Retinal pigment epithelial cell (primary cell): ENCODE results near the gene NEBL.

Experiments used
- DNase-seq: peaks from one replicate; pipeline ENCODE4 v3.0.0-alpha.2; 2010; ENCODE audit warnings: low read depth
- H3K4me3 ChIP-seq: 2 replicates; pipeline ENCODE4 v1.5.1; 2011; ENCODE audit warnings: mild to moderate bottlenecking, low read length, control low read depth, moderate library complexity
- TF ChIP-seq, protein P1 (sequence below): conservative IDR thresholded peaks from 2 replicates; pipeline ENCODE4 v1.5.1; 2011; ENCODE audit warnings: low read depth, low read length, control low read depth, inconsistent platforms

NEBL gene

DNA sequence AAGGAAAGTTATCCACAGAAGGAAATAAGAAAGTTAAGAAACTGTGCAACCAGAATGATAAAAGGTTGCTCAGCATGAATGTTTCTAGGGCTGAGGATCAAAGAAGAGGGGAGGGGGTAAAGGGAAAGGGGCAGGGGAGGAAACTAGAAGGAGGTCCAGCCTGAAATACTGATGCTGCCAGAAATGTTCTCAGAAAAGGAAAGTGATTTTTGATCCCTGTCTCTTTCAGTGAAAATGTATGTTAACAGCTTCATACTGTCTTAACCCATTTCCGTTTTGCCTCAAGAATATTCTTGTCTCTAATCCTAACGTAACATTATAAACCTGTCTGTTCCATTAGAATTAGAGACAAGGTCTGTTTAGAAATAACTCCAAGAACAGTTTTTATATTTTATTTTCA, 49.6 kb downstream of the NEBL start:
- no peak for DNase-seq
- TF ChIP-seq, protein P1, sequence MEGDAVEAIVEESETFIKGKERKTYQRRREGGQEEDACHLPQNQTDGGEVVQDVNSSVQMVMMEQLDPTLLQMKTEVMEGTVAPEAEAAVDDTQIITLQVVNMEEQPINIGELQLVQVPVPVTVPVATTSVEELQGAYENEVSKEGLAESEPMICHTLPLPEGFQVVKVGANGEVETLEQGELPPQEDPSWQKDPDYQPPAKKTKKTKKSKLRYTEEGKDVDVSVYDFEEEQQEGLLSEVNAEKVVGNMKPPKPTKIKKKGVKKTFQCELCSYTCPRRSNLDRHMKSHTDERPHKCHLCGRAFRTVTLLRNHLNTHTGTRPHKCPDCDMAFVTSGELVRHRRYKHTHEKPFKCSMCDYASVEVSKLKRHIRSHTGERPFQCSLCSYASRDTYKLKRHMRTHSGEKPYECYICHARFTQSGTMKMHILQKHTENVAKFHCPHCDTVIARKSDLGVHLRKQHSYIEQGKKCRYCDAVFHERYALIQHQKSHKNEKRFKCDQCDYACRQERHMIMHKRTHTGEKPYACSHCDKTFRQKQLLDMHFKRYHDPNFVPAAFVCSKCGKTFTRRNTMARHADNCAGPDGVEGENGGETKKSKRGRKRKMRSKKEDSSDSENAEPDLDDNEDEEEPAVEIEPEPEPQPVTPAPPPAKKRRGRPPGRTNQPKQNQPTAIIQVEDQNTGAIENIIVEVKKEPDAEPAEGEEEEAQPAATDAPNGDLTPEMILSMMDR: no peak
- H3K4me3 ChIP-seq: no peak overlapping the region

DNA sequence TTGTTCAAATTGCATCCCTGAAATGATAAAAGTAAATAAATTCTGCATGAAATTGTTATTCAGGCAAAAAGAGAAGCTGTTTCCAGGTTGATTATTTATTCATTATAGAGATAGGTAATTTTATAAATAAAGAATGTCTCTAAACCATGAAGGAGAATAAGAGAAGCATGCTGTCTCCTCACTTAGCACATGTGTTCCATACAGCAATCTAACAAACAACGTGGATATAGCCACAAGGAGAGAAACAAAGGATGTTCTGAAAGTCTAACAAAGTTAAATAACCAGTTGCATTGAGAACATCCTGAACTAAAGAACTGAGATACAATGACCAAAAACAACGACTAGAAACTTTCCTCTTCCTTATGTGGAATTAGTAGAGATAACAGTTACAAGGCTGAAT, 50.8 kb downstream of the NEBL start:
- H3K4me3 ChIP-seq: no peak overlapping the region
- TF ChIP-seq, protein P1: no peak
- no peak for DNase-seq

DNA sequence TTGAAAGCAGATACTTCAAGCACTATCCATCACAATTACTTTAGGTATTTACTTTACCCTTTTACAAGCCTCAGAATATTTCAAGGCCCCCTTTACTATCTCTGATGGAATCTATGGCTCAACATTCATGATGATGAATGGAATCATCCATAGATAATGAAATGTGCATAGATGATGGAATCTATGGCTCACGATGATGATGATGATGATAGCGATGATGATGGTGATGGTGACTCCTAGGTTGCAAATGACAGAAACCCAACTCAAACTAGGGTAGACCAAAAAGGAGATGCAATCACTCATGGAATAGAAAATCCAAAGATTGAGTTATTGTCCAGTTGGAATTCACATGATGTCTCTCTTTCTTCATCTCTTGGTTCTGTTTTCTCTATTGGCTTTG, 55.7 kb downstream of the NEBL start:
- TF ChIP-seq, protein P1: no peak
- no peak for DNase-seq
- no peak overlapping the region for H3K4me3 ChIP-seq

DNA sequence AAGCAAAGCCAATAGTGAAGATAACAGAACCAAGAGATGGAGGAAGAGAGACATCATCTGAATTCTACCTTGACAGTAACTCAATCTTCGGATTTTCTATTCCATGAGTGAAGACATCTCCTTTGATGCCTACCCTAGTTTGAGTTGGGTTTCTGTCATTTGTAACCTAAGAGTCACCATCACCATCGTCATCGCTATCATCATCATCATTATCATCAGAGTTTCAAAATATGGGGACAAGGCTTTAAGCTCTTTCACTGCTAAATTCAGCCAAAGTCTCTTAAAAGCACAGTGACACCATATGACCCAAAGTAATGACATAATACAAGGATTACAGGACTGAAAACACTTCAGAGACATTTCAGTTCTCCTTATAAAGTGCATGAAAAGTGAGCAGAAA, 57.2 kb downstream of the NEBL start:
- H3K4me3 ChIP-seq: no peak overlapping the region
- no peak for DNase-seq
- TF ChIP-seq, protein P1: no peak

DNA sequence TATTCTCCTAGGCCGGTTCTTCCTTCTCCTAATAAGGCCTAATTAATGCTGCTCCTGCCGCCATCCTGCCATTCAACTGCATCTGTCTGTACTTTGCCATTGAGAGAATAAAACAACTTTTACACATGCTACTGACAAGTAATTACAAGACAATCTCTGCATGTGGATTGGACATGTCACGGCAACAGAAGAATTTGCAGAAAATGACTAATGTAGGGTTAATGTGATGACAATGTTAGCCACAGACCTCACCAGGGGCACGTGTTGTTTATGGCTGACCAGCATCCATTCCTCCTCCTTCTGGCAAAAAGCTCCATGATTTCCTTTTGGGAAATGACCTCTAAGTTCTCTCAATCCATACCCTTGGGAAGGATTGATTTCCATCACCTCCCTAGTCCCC, 58.0 kb downstream of the NEBL start:
- no peak for DNase-seq
- TF ChIP-seq, protein P1: no peak
- no peak overlapping the region for H3K4me3 ChIP-seq

DNA sequence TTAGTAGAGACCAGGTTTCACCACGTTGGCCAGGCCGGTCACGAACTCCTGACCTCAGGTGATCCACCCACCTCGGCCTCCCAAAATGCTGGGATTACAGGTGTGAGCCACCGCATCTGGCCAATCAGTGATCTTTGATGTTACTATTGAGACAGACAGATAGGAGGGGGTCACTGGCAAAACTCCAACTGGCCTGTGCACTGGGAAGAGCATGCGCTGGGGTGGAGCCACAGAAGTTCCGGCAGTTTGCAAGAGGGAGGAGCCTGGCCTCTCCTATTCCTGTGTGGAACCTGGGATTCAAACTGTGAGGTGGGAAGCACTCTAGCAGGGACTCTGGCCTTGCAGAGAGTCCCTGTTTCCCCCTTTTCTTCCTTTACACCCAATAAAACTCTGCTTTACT, 60.7 kb downstream of the NEBL start:
- no peak for DNase-seq
- H3K4me3 ChIP-seq: no peak overlapping the region
- TF ChIP-seq, protein P1: no peak

DNA sequence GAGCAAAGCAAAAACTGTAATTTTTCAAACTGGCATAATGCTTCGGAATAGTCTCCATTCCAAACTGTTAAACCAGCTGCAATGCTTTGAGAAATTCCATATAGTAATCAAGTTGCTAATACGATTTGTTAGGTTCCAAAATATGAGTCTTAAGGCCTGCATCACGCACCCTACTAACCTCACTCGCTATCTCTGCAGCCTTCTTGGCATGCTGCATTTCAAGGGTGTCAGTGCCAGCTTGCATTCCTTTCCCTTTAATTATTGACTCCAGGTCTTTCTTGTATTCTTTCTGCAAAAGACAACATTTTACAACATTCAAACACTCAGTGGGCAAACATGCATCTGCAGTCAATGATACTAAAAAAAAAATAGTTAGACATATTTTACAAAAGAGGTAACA, 61.8 kb downstream of the NEBL start:
- no peak for DNase-seq
- H3K4me3 ChIP-seq: no peak overlapping the region
- TF ChIP-seq, protein P1: no peak
